Panc1 (cell line): ENCODE data around the gene RNF128.

ENCODE experiments used
- CTCF ChIP-seq: fragments of 450-650 bp; IDR thresholded peaks from 2 replicates; pipeline ENCODE4 v1.5.1; 2017; ENCODE audit warnings: mild to moderate bottlenecking
- POLR2AphosphoS5 ChIP-seq: IDR thresholded peaks from 2 replicates; pipeline ENCODE4 v1.6.1; 2012; ENCODE audit warnings: mild to moderate bottlenecking, low read depth, low read length, moderate library complexity
- SIN3A ChIP-seq: IDR thresholded peaks from 2 replicates; pipeline ENCODE4 v1.6.1; 2012; ENCODE audit warnings: low read depth, mild to moderate bottlenecking, low read length, moderate library complexity, borderline replicate concordance; ENCODE audit not compliant: insufficient read depth
- TF ChIP-seq, protein P1 (sequence below), 2 experiments: IDR thresholded peaks; 2 replicates each; pipeline ENCODE4 v1.6.1; 2011 to 2012; ENCODE audit warnings: low read depth in 2 of 2, control low read depth in 1 of 2, low read length in 1 of 2, mild to moderate bottlenecking in 1 of 2, moderate library complexity in 1 of 2; ENCODE audit not compliant: insufficient read depth in 1 of 2

- TF ChIP-seq CTCF = no peak
- TF ChIP-seq SIN3A = no peak
- no peak for TF ChIP-seq POLR2AphosphoS5
- TF ChIP-seq, protein P1, sequence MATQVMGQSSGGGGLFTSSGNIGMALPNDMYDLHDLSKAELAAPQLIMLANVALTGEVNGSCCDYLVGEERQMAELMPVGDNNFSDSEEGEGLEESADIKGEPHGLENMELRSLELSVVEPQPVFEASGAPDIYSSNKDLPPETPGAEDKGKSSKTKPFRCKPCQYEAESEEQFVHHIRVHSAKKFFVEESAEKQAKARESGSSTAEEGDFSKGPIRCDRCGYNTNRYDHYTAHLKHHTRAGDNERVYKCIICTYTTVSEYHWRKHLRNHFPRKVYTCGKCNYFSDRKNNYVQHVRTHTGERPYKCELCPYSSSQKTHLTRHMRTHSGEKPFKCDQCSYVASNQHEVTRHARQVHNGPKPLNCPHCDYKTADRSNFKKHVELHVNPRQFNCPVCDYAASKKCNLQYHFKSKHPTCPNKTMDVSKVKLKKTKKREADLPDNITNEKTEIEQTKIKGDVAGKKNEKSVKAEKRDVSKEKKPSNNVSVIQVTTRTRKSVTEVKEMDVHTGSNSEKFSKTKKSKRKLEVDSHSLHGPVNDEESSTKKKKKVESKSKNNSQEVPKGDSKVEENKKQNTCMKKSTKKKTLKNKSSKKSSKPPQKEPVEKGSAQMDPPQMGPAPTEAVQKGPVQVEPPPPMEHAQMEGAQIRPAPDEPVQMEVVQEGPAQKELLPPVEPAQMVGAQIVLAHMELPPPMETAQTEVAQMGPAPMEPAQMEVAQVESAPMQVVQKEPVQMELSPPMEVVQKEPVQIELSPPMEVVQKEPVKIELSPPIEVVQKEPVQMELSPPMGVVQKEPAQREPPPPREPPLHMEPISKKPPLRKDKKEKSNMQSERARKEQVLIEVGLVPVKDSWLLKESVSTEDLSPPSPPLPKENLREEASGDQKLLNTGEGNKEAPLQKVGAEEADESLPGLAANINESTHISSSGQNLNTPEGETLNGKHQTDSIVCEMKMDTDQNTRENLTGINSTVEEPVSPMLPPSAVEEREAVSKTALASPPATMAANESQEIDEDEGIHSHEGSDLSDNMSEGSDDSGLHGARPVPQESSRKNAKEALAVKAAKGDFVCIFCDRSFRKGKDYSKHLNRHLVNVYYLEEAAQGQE (IDR thresholded peaks at IDR 0.05; ENCODE audit: insufficient read depth in 1 of 2, low read depth in 2 of 2, low read length in 1 of 2) = no peak
Measured at GRCh38 chrX:106742193-106742592, 15.7 kb downstream of the RNF128 start.
